Measurements from ENCODE around the gene CAPS.

- no peak for TF ChIP-seq CTCF (conservative IDR thresholded peaks at IDR 0.05)
- TF ChIP-seq EZH2 (IDR thresholded peaks at IDR 0.05; ENCODE audit: low read depth): no peak
Observed at GRCh38 chr19:5880196-5880595, 33.9 kb upstream of the CAPS start.
